Bladder microvascular endothelial cell (primary cell): Measurements from ENCODE around the gene SIKE1. TPM values are rescaled to one million over a fixed set of nuclear protein-coding genes. Genes with fewer than 3 reads are reported as not detected.

Experiments used
- total RNA-seq: library from RNA; depleted of rRNA; stranded (reverse); fragments of >200 nt; gene quantifications from 2 replicates; pipeline ENCODE4 v1.2.3, GENCODE V29; 2014

Gene SIKE1
- total RNA-seq: 40.2 and 62.7 TPM in 2 replicates

GRCh38 chr1:114780344-114781226 lies at the start of gene SIKE1:
TSS of gene SIKE1 (minus strand) at chr1:114780685. CDS start at chr1:114780607, 78 bp downstream.

GRCh38 chr1:114757455-114758255 lies 22.8 kb downstream of the SIKE1 start, which contains the start of gene CSDE1:
TSS of gene CSDE1 (minus strand) at chr1:114757984. CDS start at chr1:114739890, 18,094 bp downstream.

Other genes starting within 250 kb of the SIKE1 start
- 31.2 and 41.3 TPM in 2 replicates for gene BCAS2, start 199.1 kb downstream of the SIKE1 start, total RNA-seq
- gene DENND2C, start 110.6 kb downstream of the SIKE1 start, total RNA-seq: 0.49 and 2.0 TPM in 2 replicates
- gene AMPD1, start 85.1 kb downstream of the SIKE1 start, total RNA-seq: not detected in 2 replicates
- gene NRAS, start 63.9 kb downstream of the SIKE1 start, total RNA-seq: 53.9 and 59.7 TPM in 2 replicates
- 521 and 814 TPM in 2 replicates for gene CSDE1, start 22.7 kb downstream of the SIKE1 start, total RNA-seq
- not detected in 2 replicates for gene SYCP1, start 74.2 kb upstream of the SIKE1 start, total RNA-seq
- gene TSHB, start 249.1 kb upstream of the SIKE1 start, total RNA-seq: not detected in 2 replicates